Keratinocyte (primary cell): ENCODE measurements around the gene GCFC2. TPM values are rescaled to one million over a fixed set of nuclear protein-coding genes. Genes with fewer than 3 reads are reported as not detected.

Source experiments
- DNase-seq: peaks from one replicate; pipeline ENCODE4 v3.0.0-alpha.2; 2011; ENCODE audit warnings: low read depth, missing footprints, low spot score
- FAIRE-seq: peaks from 2 replicates; lab custom pipeline; 2011; peaks lifted over from hg19 to GRCh38; lab: Jason Lieb, UNC
- H2AFZ ChIP-seq: 2 replicates; pipeline ENCODE4 v1.6.0; 2012; ENCODE audit warnings: low read length, control low read depth, inconsistent platforms; ENCODE audit not compliant: control insufficient read depth
- H3K27ac ChIP-seq: 2 replicates; pipeline ENCODE4 v1.5.1; 2011; ENCODE audit warnings: low read length; ENCODE audit not compliant: control insufficient read depth, insufficient read depth
- H3K27me3 ChIP-seq: 3 replicates; pipeline ENCODE4 v1.6.0; 2011; ENCODE audit warnings: low read length; ENCODE audit not compliant: control insufficient read depth, insufficient read depth; ENCODE audit errors: extremely low read depth
- H3K36me3 ChIP-seq, 2 experiments: 2 replicates in 1 of 2; 3 replicates in 1 of 2; pipeline ENCODE4 v1.5.1; 2011; ENCODE audit warnings: low read length in 2 of 2, mild to moderate bottlenecking in 1 of 2; ENCODE audit not compliant: control insufficient read depth in 2 of 2, insufficient read depth in 2 of 2; ENCODE audit errors: extremely low read depth in 1 of 2
- H3K4me1 ChIP-seq: 3 replicates; pipeline ENCODE4 v1.5.1; 2011; ENCODE audit warnings: low read length; ENCODE audit not compliant: control insufficient read depth, insufficient read depth; ENCODE audit errors: extremely low read depth
- H3K4me2 ChIP-seq: 3 replicates; pipeline ENCODE4 v1.6.0; 2011; ENCODE audit warnings: low read depth, low read length; ENCODE audit not compliant: control insufficient read depth, insufficient read depth; ENCODE audit errors: extremely low read depth
- H3K4me3 ChIP-seq, 3 experiments: fragments of 200-600 bp in 1 of 3; sonication (generic) in 1 of 3; 2 replicates in 2 of 3; 3 replicates in 1 of 3; pipeline ENCODE4 v1.5.1; 2011 to 2016; ENCODE audit warnings: low read length in 3 of 3, mild to moderate bottlenecking in 3 of 3, control low read depth in 2 of 3, inconsistent platforms in 1 of 3, low read depth in 1 of 3, mixed read lengths in 1 of 3, mixed run types in 1 of 3, moderate library complexity in 1 of 3; ENCODE audit not compliant: control insufficient read depth in 2 of 3, insufficient read depth in 2 of 3; ENCODE audit errors: extremely low read depth in 1 of 3
- H3K79me2 ChIP-seq: 2 replicates; pipeline ENCODE4 v1.6.0; 2012; ENCODE audit warnings: low read length; ENCODE audit not compliant: control insufficient read depth, insufficient read depth
- H3K9ac ChIP-seq: 3 replicates; pipeline ENCODE4 v1.6.0; 2011; ENCODE audit warnings: low read length; ENCODE audit not compliant: control insufficient read depth, insufficient read depth; ENCODE audit errors: extremely low read depth
- H3K9me1 ChIP-seq: 3 replicates; pipeline ENCODE4 v1.6.0; 2011; ENCODE audit warnings: low read length; ENCODE audit not compliant: control insufficient read depth, insufficient read depth; ENCODE audit errors: extremely low read depth
- H3K9me3 ChIP-seq: 2 replicates; pipeline ENCODE4 v1.5.1; 2012; ENCODE audit warnings: low read depth, low read length; ENCODE audit not compliant: control insufficient read depth
- H4K20me1 ChIP-seq: 3 replicates; pipeline ENCODE4 v1.6.0; 2011; ENCODE audit warnings: low read length; ENCODE audit not compliant: control insufficient read depth, insufficient read depth; ENCODE audit errors: extremely low read depth
- CTCF ChIP-seq, 3 experiments: IDR thresholded peaks in 1 of 3; conservative IDR thresholded peaks in 1 of 3; optimal IDR thresholded peaks in 1 of 3; 2 replicates in 2 of 3; 3 replicates in 1 of 3; pipeline versions ENCODE3 to v1.5.1; 2011; ENCODE audit warnings: low read length in 3 of 3, mild to moderate bottlenecking in 3 of 3, moderate library complexity in 2 of 3, control low read depth in 1 of 3, inconsistent platforms in 1 of 3; ENCODE audit not compliant: insufficient read depth in 2 of 3; ENCODE audit errors: extremely low read depth in 1 of 3
- EZH2 ChIP-seq: IDR thresholded peaks from one replicate; pipeline ENCODE4 v1.6.1; 2012; ENCODE audit warnings: inconsistent platforms, mild to moderate bottlenecking, low read length, moderate library complexity
- dilution Hi-C: fragments of 300-500 bp; cut with MboI; formaldehyde crosslinking; loops from one replicate; pipeline ENCODE4 v1.7.0; 2020; ENCODE audit warnings: low sequenced_read_pairs; ENCODE audit not compliant: extremely low pct_ligation_motif_present
- polyA plus RNA-seq, 5 experiments: library from polyadenylated mRNA; depleted of rRNA in 3 of 5; stranded (reverse) in 3 of 5; stranded (forward) in 1 of 5; unstranded in 1 of 5; fragments of >200 nt; gene quantifications; 1 replicate in 1 of 5; 2 replicates in 3 of 5; 3 replicates in 1 of 5; pipeline versions ENCODE4 v1.2.1 to v1.2.3, GENCODE V29; 2011 to 2012; ENCODE audit warnings: missing spikeins in 2 of 5, low read depth in 1 of 5, low replicate concordance in 1 of 5
- small RNA-seq, 3 experiments: library from RNA; depleted of rRNA; stranded (forward); fragments of <200 nt; gene quantifications; one replicate each; pipeline ENCODE3, GENCODE V24; 2012; ENCODE audit warnings: low read depth in 3 of 3, low replicate concordance in 1 of 3; ENCODE audit not compliant: insufficient read length in 3 of 3

The GCFC2 gene
- polyA plus RNA-seq, 1 donor (not counting 4 experiments of a cell fraction or from before 2014, with no cell fraction given), result 17.0 TPM

- dilution Hi-C loops, result no loop called here
- no peaks in the 10 kb centered on the region for H3K9me3 ChIP-seq
- no peak overlapping the region for H3K4me3 ChIP-seq
- no peak overlapping the region for H3K9ac ChIP-seq
- no peaks in the 10 kb centered on the region for H4K20me1 ChIP-seq
- TF ChIP-seq EZH2 (no peak), CTCF (optimal IDR thresholded peaks at IDR 0.05 in 1 of 3, IDR thresholded peaks at IDR 0.05 in 1 of 3, conservative IDR thresholded peaks at IDR 0.05 in 1 of 3; ENCODE audit: extremely low read depth in 1 of 3, insufficient read depth in 2 of 3, low read length in 3 of 3) (no peak)
- H3K79me2 ChIP-seq, result no peaks in the 10 kb centered on the region
- H3K27me3 ChIP-seq, result peaks cover 4% of the 10 kb centered on the region
- FAIRE-seq, result no peak
- no peak overlapping the region for H3K4me2 ChIP-seq
- no peak for DNase-seq
- no peak overlapping the region for H2AFZ ChIP-seq
- H3K4me1 ChIP-seq, result peaks cover 24% of the 10 kb centered on the region
- H3K9me1 ChIP-seq, result no peaks in the 10 kb centered on the region
- H3K36me3 ChIP-seq, result no peaks in the 10 kb centered on the region
- H3K27ac ChIP-seq, result no peak overlapping the region
These were observed 97.9 kb downstream of the GCFC2 start for GRCh38 chr2:75612862-75613243.

Small RNA genes lying within 50 kb of the gene (small RNA-seq; reads per million reads assigned to genes)
- gene RF00012, result 0 reads per million in 3 experiments

Other genes starting within 250 kb of the GCFC2 start
- 11.5 to 14.6 TPM (median 12.5 TPM) in 3 replicates for gene EVA1A, start 150.0 kb downstream of the GCFC2 start, polyA plus RNA-seq
- 32.8 to 84.0 TPM (median 47.0 TPM) in 3 replicates for gene MRPL19, start 64.1 kb downstream of the GCFC2 start, polyA plus RNA-seq